HTERT RPE-1 (cell line): Measurements from ENCODE around the gene P2RX2.

ENCODE experiments used
- in situ Hi-C: fragments of 300-500 bp; cut with MboI; formaldehyde crosslinking; loops from 4 replicates; pipeline ENCODE4 v1.14.3; 2020; ENCODE audit warnings: low sequenced_read_pairs

The P2RX2 gene

GRCh38 chr12:132602572-132603239, 15.9 kb upstream of the P2RX2 start:
- in situ Hi-C loops: no loop called here

- in situ Hi-C loops: no loop called here
Measured at GRCh38 chr12:132603240-132604150, 15.1 kb upstream of the P2RX2 start.

DNA sequence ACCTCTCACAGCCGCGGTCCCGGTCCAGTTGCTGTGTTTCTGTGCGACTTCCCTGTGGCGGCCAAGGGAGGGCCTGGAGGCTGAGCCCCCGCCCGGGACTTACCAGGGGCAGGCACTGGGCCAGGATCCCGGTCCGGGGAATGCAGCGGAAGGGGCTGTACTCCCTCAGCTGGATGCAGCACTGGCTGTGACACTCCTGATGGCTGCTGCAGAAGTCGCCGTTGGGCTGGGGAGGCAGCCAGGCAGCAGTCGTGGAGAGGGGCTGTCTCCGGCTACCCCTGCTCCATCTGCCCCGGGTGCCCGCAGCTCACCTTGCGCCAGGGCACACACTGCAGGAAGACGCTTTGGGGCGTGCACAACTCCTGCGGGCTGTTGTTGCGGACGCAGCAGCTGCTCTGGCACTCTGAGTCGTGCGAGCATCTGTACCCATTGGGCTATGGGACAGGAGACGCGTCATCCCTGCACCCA, 14.4 kb upstream of the P2RX2 start:
- in situ Hi-C loops: no loop called here

DNA sequence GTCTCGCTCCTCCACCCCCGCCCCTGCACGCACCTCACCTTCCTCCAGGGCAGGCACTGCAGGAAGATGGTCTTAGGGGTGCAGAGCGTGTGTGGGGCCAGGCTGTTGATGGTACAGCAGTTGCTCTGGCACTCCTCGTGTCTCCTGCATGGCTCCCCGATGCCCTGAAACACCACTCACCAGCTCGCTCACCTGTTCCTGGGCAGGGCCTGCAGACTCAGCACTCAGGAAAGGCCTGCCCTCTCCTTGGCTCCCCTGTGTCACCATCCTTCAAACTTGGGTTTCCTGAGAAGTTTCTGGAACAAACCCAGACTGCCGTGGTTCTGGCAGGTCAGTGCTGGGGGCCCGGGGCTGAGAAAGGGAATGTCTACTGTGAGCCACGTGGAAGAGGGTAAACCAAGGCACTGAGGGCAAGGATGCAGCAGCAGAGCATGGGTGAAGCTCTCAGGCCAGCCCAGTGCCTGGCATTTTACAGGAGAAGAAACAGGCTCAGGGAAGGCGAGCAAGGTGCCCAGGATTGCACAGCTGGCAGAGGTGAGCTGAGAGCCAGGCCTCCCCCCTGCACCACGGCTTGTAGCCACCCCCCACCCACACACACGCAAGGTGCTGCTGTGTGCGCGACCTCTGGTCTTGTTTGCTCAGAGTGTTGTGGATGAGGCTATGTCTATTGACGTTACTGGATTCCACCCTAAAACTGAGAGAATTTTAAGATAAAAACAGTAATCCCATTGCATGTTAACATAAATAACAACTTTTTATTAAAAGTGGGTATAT, 13.7 kb upstream of the P2RX2 start:
- in situ Hi-C loops: no loop called here

DNA sequence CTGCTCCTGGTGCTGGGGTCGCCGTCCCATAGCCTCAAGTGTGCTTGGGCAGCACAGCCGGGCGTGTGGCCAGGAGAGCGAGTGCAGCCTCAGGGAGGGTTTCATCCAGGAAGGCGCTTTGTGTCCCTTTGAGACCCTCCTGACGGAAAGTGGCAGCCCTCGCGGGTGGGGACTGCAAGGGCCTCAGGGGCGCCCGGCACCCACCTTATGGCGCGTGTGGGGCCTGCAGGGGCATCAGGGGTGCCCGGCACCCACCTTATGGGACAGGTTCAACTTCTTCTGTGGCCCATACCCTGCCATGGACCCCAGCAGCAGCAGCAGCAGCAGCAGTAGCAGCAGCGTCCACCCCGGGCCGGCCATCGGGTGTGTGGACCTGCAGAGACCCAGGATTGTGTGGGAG, 12.7 kb upstream of the P2RX2 start:
- in situ Hi-C loops: no loop called here

- in situ Hi-C loops: no loop called here
Measured at GRCh38 chr12:132606466-132606865, 12.1 kb upstream of the P2RX2 start.

DNA sequence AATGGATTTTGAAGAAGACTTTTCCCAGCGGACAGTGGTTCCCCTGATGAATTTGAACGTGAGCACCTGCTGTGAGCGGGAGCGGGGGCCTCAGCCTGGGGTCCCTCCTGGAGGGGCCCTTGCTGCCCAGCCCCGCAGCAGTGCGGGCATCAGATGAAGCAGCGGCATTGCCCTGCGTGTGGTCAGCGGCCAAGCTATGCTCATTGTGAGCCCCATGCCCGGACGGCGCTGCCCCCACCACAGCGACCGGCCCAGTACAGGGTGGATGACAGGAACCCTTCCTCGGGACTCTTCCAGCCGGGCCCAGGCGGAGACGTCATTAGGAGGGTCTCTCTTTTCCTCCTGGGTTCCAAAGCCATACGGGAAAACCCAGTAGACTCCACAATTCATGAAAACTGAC, 11.6 kb upstream of the P2RX2 start:
- in situ Hi-C loops: no loop called here

GRCh38 chr12:132608231-132609171, 10.1 kb upstream of the P2RX2 start:
- in situ Hi-C loops: no loop called here

DNA sequence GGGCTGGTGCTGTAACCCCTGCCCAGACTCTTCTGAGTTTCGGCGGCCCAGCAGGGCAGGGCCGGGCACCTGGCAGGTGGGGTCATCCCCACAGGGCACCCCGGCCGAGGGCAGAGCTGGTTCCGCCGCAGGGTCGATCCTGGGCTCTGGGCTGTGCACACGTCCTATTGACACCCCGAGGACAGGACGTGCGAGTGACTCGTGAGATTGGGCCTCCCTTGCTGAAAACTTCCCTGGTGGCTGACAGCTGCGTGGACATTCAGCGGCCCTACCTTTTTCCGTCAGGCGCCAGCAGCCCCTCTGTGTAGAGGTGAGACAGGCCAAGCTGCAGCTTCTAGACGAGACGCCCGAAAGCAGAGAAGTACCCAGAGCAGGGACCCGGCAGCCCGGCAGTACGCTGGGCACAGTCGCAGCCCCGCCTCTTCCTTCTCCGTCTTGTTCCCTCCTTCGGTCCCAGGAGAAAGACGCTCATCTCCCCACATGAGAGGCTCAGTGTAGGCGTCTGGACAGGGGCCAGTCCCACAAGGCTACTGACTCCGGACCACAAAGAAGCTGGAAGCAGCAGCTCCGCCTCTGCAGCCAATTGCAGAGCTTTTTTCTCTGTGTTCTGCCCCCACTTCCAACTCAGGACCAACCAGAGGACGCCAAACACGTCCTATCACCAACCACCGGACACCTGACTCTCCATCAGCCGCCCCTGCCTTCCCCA, 8.4 kb upstream of the P2RX2 start, which contains the start of gene LRCOL1:
TSS of gene LRCOL1 (minus strand) at position 532 of the 709 bp plus-strand sequence. CDS start 4,331 bp downstream, outside the sequence.
- in situ Hi-C loops: no loop called here

GRCh38 chr12:132610866-132611602, 7.5 kb upstream of the P2RX2 start:
- in situ Hi-C loops: no loop called here

- in situ Hi-C loops: no loop called here
Measured at GRCh38 chr12:132611620-132612019, 7.0 kb upstream of the P2RX2 start.

GRCh38 chr12:132614029-132614428, 4.5 kb upstream of the P2RX2 start:
- in situ Hi-C loops: no loop called here

- in situ Hi-C loops: no loop called here
Measured at GRCh38 chr12:132614861-132615578, 3.6 kb upstream of the P2RX2 start.

GRCh38 chr12:132615579-132616038, 3.0 kb upstream of the P2RX2 start:
- in situ Hi-C loops: no loop called here

DNA sequence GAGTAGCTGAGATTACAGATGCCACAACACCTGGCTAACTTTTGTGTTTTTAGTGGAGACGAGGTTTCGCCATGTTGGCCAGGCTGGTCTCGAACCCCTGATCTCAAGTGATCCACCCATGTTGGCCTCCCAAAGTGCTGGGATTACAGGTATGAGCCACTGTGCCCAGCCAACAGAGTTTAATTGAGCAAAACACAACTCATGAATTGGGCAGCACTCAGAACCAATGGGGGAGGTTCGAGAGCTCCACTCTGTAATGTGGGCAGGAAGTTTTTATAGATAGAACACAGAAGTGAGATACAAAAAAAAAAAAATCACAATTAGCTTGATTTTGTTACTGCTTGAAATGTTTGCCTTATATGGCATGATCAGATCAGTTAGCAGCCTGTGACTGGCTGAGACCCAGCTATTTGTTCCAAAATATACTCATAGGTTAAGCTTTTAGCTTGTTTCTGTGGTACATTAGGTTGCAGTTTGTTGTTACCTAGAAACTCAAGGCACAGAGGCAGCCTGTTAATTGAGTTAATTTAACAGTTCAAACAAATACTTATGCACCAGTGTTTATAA, 1.4 kb upstream of the P2RX2 start:
- in situ Hi-C loops: no loop called here

DNA sequence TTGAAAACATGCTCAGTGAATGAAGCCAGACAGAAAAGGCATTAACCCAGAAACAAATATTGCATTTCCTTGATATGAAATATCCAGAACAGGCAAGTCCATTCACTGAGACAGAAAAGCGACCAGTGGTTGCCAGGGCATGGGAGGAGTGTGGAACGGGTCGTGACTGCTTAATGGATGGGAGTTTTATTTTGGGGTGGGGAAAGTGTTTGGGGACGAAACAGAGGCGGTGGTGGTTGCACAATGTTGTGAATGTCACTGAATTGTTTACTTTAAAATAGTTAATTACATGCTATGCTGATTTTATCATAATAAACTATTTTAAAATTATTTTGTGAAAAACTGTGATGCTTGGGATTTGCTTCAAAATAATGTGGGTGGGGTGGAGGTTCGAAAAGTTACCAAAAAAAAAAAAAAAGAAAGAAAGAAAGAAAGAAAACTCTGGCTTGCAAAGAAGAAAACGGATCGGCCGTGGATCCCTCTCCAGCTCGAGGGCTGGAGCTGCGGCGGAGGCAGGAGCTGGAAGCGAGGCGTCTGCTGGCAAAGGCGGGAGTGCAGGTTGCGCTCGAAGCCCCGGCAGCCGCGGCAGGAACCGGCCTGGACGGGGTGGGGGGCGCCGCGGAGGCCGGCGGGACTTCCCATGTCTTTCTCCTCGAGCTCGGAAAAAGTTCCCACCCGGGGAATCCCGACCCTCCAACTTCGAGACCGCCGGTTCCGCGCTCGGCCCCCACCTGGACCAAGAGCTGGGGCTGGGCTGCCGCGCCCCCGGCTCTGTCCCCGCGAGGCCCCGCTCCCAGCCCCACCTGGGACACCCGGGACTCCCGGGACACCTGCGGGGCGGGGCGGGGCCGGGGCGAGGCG, 524 bp upstream of the P2RX2 start:
- in situ Hi-C loops: no loop called here

GRCh38 chr12:132619071-132619385, 452 bp downstream of the P2RX2 start:
- in situ Hi-C loops: no loop called here
